Renal pelvis (tissue), 12 donors: ENCODE data around the gene DAZ2. TPM values are rescaled to one million over a fixed set of nuclear protein-coding genes. Genes with fewer than 3 reads are reported as not detected.
"Not testable (repeated sequence)": the region's sequence is repeated elsewhere in the genome, so short reads cannot be mapped to it uniquely, and the experiment has no call there.

Experiments used
- DNase-seq: peaks from one replicate; pipeline ENCODE4 v3.0.0-alpha.2; 2013
- long read RNA-seq, 16 experiments: transcript quantifications; one replicate each; lab custom pipeline, GENCODE V29; 2026
- polyA plus RNA-seq, 3 donors: library from polyadenylated mRNA; unstranded; fragments of 120-200 nt; gene quantifications; one replicate each; pipeline ENCODE4 v1.2.1, GENCODE V29; 2013; ENCODE audit not compliant: insufficient read length in 3 of 3

DAZ2 gene, protein sequence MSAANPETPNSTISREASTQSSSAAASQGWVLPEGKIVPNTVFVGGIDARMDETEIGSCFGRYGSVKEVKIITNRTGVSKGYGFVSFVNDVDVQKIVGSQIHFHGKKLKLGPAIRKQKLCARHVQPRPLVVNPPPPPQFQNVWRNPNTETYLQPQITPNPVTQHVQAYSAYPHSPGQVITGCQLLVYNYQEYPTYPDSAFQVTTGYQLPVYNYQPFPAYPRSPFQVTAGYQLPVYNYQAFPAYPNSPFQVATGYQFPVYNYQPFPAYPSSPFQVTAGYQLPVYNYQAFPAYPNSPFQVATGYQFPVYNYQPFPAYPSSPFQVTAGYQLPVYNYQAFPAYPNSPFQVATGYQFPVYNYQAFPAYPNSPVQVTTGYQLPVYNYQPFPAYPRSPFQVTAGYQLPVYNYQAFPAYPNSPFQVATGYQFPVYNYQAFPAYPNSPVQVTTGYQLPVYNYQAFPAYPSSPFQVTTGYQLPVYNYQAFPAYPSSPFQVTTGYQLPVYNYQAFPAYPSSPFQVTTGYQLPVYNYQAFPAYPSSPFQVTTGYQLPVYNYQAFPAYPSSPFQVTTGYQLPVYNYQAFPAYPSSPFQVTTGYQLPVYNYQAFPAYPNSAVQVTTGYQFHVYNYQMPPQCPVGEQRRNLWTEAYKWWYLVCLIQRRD
- not detected for polyA plus RNA-seq
- long read RNA-seq, donor 1, result 0 reads
- long read RNA-seq, donor 2, result 0 reads
- long read RNA-seq, donor 3, result 0 reads
- long read RNA-seq, donor 4, result 0 reads
- long read RNA-seq, donor 5, result 0 reads
- long read RNA-seq, donor 6, result 0 reads
- long read RNA-seq, donor 7, result 0 reads
- long read RNA-seq, donor 8, result 0 reads
- long read RNA-seq, donor 9, result 0 reads
- long read RNA-seq, donor 10, result 0 reads
- long read RNA-seq, donor 11, result 0 reads
- long read RNA-seq, donor 12, result 0 reads
- long read RNA-seq, donor 13, result 0 reads
- long read RNA-seq, donor 14, result 0 reads
- long read RNA-seq, donor 15, result 0 reads
- long read RNA-seq, donor 16, result 0 reads

DNA sequence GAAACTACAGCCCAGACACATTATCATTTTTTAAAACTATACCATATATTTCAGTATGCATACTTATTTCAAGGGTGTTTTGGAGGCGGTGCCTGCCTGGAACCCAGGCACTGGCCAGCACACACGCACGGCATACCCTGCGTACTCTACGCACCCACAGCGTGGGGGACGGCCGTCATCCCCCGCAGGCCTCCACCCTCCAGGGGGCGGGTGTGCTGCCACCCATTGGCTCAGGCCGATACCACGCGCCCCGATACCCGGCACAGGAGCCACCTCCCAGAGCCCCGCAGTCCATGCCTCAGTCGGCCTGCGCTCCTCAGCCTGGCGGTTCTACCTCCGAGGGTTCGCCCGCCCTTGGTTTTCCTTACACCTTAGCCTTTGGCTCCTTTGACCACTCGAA lies at the start of gene DAZ2:
DAZ2 (plus strand) TSS at position 301 of the 400 bp plus-strand sequence. CDS start 208 bp downstream, outside the sequence.
- DNase-seq, result not testable (repeated sequence)

DNA sequence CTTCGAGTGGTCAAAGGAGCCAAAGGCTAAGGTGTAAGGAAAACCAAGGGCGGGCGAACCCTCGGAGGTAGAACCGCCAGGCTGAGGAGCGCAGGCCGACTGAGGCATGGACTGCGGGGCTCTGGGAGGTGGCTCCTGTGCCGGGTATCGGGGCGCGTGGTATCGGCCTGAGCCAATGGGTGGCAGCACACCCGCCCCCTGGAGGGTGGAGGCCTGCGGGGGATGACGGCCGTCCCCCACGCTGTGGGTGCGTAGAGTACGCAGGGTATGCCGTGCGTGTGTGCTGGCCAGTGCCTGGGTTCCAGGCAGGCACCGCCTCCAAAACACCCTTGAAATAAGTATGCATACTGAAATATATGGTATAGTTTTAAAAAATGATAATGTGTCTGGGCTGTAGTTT lies 20.4 kb upstream of the DAZ2 start, which contains the start of gene DAZ1:
DAZ1 (minus strand) TSS at position 101 of the 400 bp plus-strand sequence. CDS start 208 bp downstream, outside the sequence.
- DNase-seq, result not testable (repeated sequence)

DNA sequence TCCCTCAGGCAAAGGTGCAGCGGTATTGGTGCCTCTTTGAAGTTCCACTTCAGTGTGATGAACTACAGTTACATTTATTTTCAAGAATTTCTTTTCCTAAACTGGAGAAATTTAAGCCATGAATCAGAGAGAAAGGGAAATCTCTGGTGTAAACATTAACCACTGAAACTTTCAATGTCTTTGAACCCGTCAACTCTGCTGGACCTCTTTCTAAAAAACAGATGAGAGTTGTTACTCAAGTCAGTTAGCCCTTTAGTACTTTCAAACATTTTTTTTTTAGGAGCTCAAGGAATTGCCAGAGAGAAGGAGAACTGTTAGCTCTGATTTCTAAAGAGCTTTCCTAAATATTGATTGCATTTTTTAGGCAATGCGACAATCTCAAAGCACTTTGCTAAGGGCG lies 11.9 kb upstream of the DAZ2 start:
- DNase-seq, result not testable (repeated sequence)

DNA sequence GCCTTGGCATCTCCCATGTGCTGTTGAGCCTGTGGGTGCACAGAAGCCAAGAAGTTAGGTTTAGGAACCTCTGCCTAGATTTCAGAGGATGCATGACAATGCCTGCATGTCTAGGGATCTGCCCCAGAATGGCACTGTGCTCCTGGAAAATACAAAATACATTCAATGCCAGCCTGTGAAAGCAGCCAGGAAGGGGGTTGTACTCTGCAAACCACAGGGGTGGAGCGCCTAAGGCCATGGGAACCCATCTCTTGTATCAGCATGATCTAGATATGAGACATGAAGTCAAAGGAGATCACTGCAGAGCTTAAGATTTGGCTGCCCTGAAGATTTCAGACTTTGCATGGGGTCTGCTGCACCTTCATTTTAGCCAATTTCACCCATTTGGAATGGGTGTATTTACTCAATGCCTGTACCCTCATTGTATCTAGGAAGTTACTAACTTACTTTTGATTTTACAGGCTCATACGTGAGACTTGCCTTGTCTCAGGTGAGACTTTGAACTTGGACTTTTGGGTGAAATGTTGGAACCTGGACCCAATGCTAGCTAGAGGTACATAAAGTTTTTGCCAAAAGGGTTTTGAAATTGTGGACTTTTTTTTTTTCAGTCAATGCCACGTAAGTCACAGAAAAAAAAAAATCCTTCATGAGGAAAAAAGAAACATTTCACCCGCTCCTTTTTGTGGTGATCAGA lies 9.4 kb upstream of the DAZ2 start:
- DNase-seq, result not testable (repeated sequence)

DNA sequence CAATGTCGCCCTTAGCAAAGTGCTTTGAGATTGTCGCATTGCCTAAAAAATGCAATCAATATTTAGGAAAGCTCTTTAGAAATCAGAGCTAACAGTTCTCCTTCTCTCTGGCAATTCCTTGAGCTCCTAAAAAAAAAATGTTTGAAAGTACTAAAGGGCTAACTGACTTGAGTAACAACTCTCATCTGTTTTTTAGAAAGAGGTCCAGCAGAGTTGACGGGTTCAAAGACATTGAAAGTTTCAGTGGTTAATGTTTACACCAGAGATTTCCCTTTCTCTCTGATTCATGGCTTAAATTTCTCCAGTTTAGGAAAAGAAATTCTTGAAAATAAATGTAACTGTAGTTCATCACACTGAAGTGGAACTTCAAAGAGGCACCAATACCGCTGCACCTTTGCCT lies 8.7 kb upstream of the DAZ2 start:
- DNase-seq, result not testable (repeated sequence)

Other genes starting within 250 kb of the DAZ2 start
- gene BPY2, start 235.3 kb upstream of the DAZ2 start, polyA plus RNA-seq, result under 1 TPM in 1 of 3 donors, not detected in 2; 0.14 TPM
- not detected for gene DAZ1, start 20.5 kb upstream of the DAZ2 start, polyA plus RNA-seq